Endothelial cell of hepatic sinusoid (primary cell): ENCODE measurements around the gene PTPRD.

ENCODE experiments used
- in situ Hi-C: cut with HindIII; loops from 2 replicates; pipeline ENCODE4 v1.10.0; 2017; ENCODE audit warnings: low sequenced_read_pairs

Gene PTPRD

GRCh38 chr9:8858596-8859161, 1754.1 kb downstream of the PTPRD start:
- in situ Hi-C loops = no loop called here

GRCh38 chr9:8857926-8858595, 1754.7 kb downstream of the PTPRD start:
- in situ Hi-C loops = no loop called here

- in situ Hi-C loops = no loop called here
These were observed 1755.5 kb downstream of the PTPRD start for GRCh38 chr9:8857068-8857925.

- in situ Hi-C loops = no loop called here
These were observed 1756.3 kb downstream of the PTPRD start for GRCh38 chr9:8856396-8857067.

GRCh38 chr9:8855046-8855445, 1757.8 kb downstream of the PTPRD start:
- in situ Hi-C loops = no loop called here

- in situ Hi-C loops = no loop called here
These were observed 1760.4 kb downstream of the PTPRD start for GRCh38 chr9:8852301-8852864.

- in situ Hi-C loops = no loop called here
These were observed 1761.9 kb downstream of the PTPRD start for GRCh38 chr9:8850914-8851313.

GRCh38 chr9:8845808-8846207, 1767.0 kb downstream of the PTPRD start:
- in situ Hi-C loops = no loop called here

- in situ Hi-C loops = no loop called here
These were observed 1767.4 kb downstream of the PTPRD start for GRCh38 chr9:8845376-8845775.

- in situ Hi-C loops = no loop called here
These were observed 1768.3 kb downstream of the PTPRD start for GRCh38 chr9:8844549-8844948.

GRCh38 chr9:8842402-8843193, 1770.2 kb downstream of the PTPRD start:
- in situ Hi-C loops = no loop called here

- in situ Hi-C loops = no loop called here
These were observed 1774.7 kb downstream of the PTPRD start for GRCh38 chr9:8838136-8838535.

GRCh38 chr9:8835291-8835690, 1777.5 kb downstream of the PTPRD start:
- in situ Hi-C loops = no loop called here

- in situ Hi-C loops = no loop called here
These were observed 1779.8 kb downstream of the PTPRD start for GRCh38 chr9:8832955-8833354.

- in situ Hi-C loops = no loop called here
These were observed 1780.4 kb downstream of the PTPRD start for GRCh38 chr9:8832386-8832785.

- in situ Hi-C loops = no loop called here
These were observed 1781.2 kb downstream of the PTPRD start for GRCh38 chr9:8831568-8831967.

GRCh38 chr9:8826281-8826680, 1786.5 kb downstream of the PTPRD start:
- in situ Hi-C loops = no loop called here

- in situ Hi-C loops = no loop called here
These were observed 1787.1 kb downstream of the PTPRD start for GRCh38 chr9:8825585-8826147.

- in situ Hi-C loops = no loop called here
These were observed 1789.5 kb downstream of the PTPRD start for GRCh38 chr9:8823131-8823895.
